Ascending aorta (tissue), 2 donors: Measurements from ENCODE around the gene SUZ12. TPM values are rescaled to one million over a fixed set of nuclear protein-coding genes. Genes with fewer than 3 reads are reported as not detected.

Experiments used
- DNase-seq, 2 donors: peaks; one replicate each; pipeline ENCODE4 v3.0.0-alpha.2; 2019; ENCODE audit warnings: low spot score in 2 of 2
- H3K27ac ChIP-seq, 2 donors: fragments of 200-600 bp; sonication (generic); one replicate each; pipeline ENCODE4 v1.5.1; 2016 to 2017; ENCODE audit warnings: mild to moderate bottlenecking in 1 of 2
- H3K27me3 ChIP-seq: fragments of 200-600 bp; sonication (generic); one replicate; pipeline ENCODE4 v1.5.1; 2017
- H3K36me3 ChIP-seq, 2 donors: fragments of 200-600 bp; sonication (generic); one replicate each; pipeline ENCODE4 v1.5.1; 2016
- H3K4me1 ChIP-seq, 2 donors: fragments of 200-600 bp; sonication (generic); one replicate each; pipeline ENCODE4 v1.5.1; 2016 to 2017; ENCODE audit warnings: mild to moderate bottlenecking in 1 of 2
- H3K4me3 ChIP-seq, 2 donors: fragments of 200-600 bp; sonication (generic); one replicate each; pipeline ENCODE4 v1.5.1; 2016 to 2017; ENCODE audit warnings: mild to moderate bottlenecking in 1 of 2
- H3K9me3 ChIP-seq, 2 donors: fragments of 200-600 bp; sonication (generic); one replicate each; pipeline ENCODE4 v1.5.1; 2016
- intact Hi-C: fragments of 100-400 bp; cut with DNase I; formaldehyde crosslinking; loops from one replicate; pipeline ENCODE4 v1.15.1; 2023
- total RNA-seq: library from RNA; depleted of rRNA; stranded (reverse); fragments of >200 nt; gene quantifications from one replicate; pipeline ENCODE4 v1.1.0, GENCODE V29; 2016
- TF ChIP-seq, protein P1 (sequence below), 3 experiments: fragments of 200-600 bp in 2 of 3; fragments of 450-650 bp in 1 of 3; sonication (generic) in 2 of 3; IDR thresholded peaks; one replicate each; pipeline ENCODE4 v1.5.1; 2016 to 2019; ENCODE audit warnings: antibody characterized with exemption in 3 of 3, mild to moderate bottlenecking in 1 of 3, moderate library complexity in 1 of 3

SUZ12 gene
- total RNA-seq, 1 donor from 2014 or later = 6.5 TPM

DNA sequence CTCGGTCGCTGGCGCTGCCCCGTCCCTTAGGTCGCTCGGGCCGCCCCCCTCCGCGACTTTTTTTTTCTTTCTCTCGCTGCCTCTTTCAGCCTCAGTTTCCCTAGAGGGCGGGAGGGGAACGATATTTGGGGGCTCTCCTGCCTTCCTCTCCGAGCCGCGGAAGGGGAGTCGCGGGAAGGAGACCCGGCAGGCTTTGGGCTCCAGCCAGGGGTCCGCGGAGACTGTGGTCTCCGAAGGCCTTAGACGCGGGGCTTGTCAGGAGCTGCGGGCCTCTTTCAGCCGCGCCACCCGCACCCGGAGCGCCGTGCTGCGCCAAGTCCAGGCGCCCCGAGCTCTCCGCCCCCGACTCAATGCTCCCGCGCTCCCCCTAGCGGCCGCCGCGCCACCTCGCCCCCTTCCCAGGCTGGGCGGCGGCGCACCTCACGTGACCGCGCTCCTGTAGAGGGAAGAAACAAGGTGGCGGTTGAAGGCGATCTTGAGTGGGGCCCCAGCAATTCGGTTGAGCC, 70.2 kb downstream of the SUZ12 start, which contains the start of gene LRRC37B:
LRRC37B (plus strand) TSS at position 427 of the 506 bp plus-strand sequence. CDS start 14,010 bp downstream, outside the sequence.
- H3K4me1 ChIP-seq = peaks cover 5 to 15% of the 10 kb centered on the region in 2 donors
- DNase-seq = peak; percentile 51 to 93
- H3K4me3 ChIP-seq = peak within 1 kb of the TSS; percentile 87 to 95
- no peaks in the 10 kb centered on the region for H3K36me3 ChIP-seq
- H3K27me3 ChIP-seq = no peaks in the 10 kb centered on the region
- H3K9me3 ChIP-seq = no peaks in the 10 kb centered on the region
- intact Hi-C loops = loop anchor here (2.0 kb wide), 1 partner anchor 136 kb away; the partner anchor contains the start of gene RHOT1
- H3K27ac ChIP-seq = peak within 1 kb of the TSS; percentile 62 to 92
- TF ChIP-seq, protein P1, sequence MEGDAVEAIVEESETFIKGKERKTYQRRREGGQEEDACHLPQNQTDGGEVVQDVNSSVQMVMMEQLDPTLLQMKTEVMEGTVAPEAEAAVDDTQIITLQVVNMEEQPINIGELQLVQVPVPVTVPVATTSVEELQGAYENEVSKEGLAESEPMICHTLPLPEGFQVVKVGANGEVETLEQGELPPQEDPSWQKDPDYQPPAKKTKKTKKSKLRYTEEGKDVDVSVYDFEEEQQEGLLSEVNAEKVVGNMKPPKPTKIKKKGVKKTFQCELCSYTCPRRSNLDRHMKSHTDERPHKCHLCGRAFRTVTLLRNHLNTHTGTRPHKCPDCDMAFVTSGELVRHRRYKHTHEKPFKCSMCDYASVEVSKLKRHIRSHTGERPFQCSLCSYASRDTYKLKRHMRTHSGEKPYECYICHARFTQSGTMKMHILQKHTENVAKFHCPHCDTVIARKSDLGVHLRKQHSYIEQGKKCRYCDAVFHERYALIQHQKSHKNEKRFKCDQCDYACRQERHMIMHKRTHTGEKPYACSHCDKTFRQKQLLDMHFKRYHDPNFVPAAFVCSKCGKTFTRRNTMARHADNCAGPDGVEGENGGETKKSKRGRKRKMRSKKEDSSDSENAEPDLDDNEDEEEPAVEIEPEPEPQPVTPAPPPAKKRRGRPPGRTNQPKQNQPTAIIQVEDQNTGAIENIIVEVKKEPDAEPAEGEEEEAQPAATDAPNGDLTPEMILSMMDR (IDR thresholded peaks at IDR 0.05) = peak; percentile 91 to 98 (median 98)

DNA sequence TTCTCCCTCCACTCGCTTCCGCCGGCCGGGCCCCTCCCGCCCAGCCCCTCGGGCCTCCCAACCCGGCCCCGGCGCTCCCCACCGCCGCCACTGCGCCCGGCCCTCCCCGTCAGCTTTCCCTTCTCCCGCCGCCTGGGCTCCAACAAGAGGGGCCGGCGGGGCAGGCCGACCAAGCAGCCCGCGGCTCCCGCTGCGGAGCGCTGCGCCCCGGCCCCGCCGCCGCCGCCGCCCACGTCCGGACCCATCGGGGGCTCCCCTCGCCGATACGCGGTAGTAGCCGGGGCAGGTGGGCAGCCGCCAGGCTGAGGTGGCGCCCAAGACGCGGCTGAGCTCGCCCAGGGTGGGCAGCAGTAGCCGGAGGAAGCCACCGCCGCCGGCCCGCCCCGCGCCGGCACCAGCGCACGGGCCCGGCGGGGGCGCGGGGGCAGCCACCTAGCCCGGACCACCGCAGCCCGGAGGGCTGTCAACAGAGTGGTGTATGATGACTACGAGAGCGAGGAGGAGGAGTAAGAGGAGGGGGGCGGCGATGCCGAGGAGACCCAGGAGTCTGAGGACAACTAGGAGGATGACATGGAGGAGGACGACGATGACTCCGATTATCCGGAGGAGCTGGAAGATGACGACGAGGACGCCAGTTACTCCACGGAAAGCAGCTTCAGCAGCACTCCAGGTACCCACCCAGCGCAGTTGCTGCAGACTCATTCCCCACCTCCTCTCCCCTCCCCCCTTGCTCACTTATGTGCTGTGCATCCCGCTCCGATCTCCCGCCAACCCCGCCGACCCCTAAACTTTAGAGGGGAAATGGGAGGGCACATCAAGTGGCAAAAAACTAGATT, 70.9 kb downstream of the SUZ12 start:
- no peaks in the 10 kb centered on the region for H3K27me3 ChIP-seq
- intact Hi-C loops = loop anchor here (2.0 kb wide), 1 partner anchor 135 kb away; the partner anchor contains the start of gene RHOT1
- no peak for DNase-seq
- TF ChIP-seq, protein P1 (IDR thresholded peaks at IDR 0.05) = no peak
- peaks cover 5 to 15% of the 10 kb centered on the region in 2 donors for H3K4me1 ChIP-seq
- peak overlapping the region; percentile 87 to 95 for H3K4me3 ChIP-seq
- no peaks in the 10 kb centered on the region for H3K36me3 ChIP-seq
- H3K9me3 ChIP-seq = no peaks in the 10 kb centered on the region
- H3K27ac ChIP-seq = peak overlapping the region; percentile 62 to 92

DNA sequence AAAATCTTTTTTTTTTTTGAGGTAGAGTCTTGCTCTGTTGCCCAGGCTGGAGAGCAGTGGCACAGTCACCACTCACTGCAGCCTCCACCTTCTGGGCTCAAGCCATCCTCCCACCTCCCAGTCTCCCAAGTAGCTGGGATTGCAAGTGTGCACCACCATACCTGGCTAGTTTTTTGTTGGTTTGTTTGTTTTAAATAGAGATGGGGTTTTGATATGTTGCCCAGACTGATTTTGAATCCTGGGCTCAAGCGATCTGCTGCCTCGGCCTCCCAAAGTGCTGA, 72.4 kb downstream of the SUZ12 start:
- DNase-seq = no peak
- Histone ChIP-seq H3K4me3 (peak overlapping the region; percentile 87 to 95), H3K36me3 (no peaks in the 10 kb centered on the region), H3K27me3 (no peaks in the 10 kb centered on the region), H3K27ac (no peak overlapping the region), H3K4me1 (peaks cover 5 to 15% of the 10 kb centered on the region in 2 donors), H3K9me3 (no peaks in the 10 kb centered on the region)
- TF ChIP-seq, protein P1 (IDR thresholded peaks at IDR 0.05) = no peak
- intact Hi-C loops = no loop called here

DNA sequence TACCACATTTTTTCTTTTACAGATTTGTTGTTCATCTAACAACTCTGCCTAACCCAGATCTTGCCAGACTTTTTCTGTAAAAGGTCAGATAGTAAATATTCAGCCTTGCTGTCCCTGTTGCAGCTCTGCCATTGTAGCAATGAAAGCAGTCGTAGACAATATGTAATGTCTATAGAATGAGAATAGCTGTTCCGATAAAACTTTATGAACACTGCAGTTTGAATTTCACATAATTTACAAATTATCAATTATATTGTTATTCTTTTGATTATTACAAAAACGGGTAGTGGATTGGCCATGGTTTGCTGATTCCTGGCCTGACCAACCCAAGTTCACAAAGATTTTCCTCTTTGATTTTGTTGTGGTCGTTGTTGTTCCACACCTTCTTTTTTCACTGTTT, 73.3 kb downstream of the SUZ12 start:
- H3K36me3 ChIP-seq = no peaks in the 10 kb centered on the region
- no peak overlapping the region for H3K4me3 ChIP-seq
- H3K4me1 ChIP-seq = peaks cover 5 to 15% of the 10 kb centered on the region in 2 donors
- H3K9me3 ChIP-seq = no peaks in the 10 kb centered on the region
- no peak for DNase-seq
- H3K27ac ChIP-seq = no peak overlapping the region
- no peaks in the 10 kb centered on the region for H3K27me3 ChIP-seq
- intact Hi-C loops = no loop called here
- TF ChIP-seq, protein P1 (IDR thresholded peaks at IDR 0.05) = no peak

DNA sequence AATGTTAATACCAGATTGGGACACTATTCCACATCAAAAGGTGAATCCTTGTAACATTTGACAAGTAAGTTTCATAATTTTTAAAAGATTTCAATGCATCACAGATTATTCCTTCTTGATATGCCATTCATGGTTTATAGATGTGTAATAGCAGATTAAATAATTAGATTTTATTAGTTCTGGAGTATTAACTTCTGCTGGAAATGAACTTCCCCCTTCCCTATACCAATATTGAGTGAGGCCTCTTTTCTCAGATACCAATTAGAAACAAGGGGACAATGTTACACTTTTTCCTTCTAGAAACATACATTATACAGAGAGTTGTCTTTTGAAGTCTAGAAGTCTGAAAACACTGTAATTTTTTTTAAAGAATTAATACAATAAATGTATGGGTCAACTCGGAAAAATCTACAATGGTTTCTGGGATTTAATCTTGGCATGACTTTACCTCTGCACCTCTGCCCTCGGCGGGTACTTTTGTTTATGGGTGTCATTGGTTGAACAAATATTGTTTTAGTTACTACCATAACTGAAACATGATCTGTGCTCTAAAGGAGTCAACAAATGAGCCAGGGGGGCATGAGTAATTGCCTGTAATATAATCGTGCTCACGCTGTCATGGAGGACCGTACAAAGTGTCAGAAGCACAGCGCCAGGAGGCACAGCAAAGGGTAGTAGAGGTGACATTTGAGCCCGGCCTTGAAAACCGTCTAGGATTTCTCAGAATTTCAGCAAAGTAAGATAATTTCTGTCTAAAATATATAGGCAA, 78.6 kb downstream of the SUZ12 start:
- H3K4me3 ChIP-seq = no peak overlapping the region
- DNase-seq = no peak
- H3K27ac ChIP-seq = no peak overlapping the region
- peaks cover 0 to 10% of the 10 kb centered on the region in 2 donors for H3K36me3 ChIP-seq
- TF ChIP-seq, protein P1 (IDR thresholded peaks at IDR 0.05) = no peak
- intact Hi-C loops = no loop called here
- no peaks in the 10 kb centered on the region for H3K9me3 ChIP-seq
- H3K27me3 ChIP-seq = no peaks in the 10 kb centered on the region
- peaks cover 0 to 1% of the 10 kb centered on the region in 2 donors for H3K4me1 ChIP-seq
